HCT116 (cell line): ENCODE data around the gene RUNX2.

Source experiments
- CTCF ChIP-seq, 3 experiments: fragments of 200-600 bp in 1 of 3; sonication (generic) in 1 of 3; IDR thresholded peaks in 2 of 3; conservative IDR thresholded peaks in 1 of 3; 2 replicates each; pipeline ENCODE4 v1.5.1; 2012 to 2017; ENCODE audit warnings: low read depth in 2 of 3, low read length in 2 of 3, antibody characterized with exemption in 1 of 3, borderline replicate concordance in 1 of 3, control low read depth in 1 of 3, mild to moderate bottlenecking in 1 of 3, mixed read lengths in 1 of 3, mixed run types in 1 of 3, moderate library complexity in 1 of 3; ENCODE audit not compliant: insufficient read depth in 1 of 3
- EGR1 ChIP-seq: IDR thresholded peaks from 2 replicates; pipeline ENCODE4 v1.6.1; 2012; ENCODE audit warnings: low read depth
- EZH2 ChIP-seq: fragments of 200-600 bp; sonication (generic); IDR thresholded peaks from 2 replicates; pipeline ENCODE4 v1.6.1; 2017; ENCODE audit warnings: antibody characterized with exemption, mixed run types
- EZH2phosphoT487 ChIP-seq: fragments of 200-600 bp; IDR thresholded peaks from 2 replicates; pipeline ENCODE4 v1.6.1; 2018; ENCODE audit warnings: antibody characterized with exemption, borderline replicate concordance
- JUND ChIP-seq: IDR thresholded peaks from 2 replicates; pipeline ENCODE4 v1.6.1; 2012
- MAX ChIP-seq: IDR thresholded peaks from 2 replicates; pipeline ENCODE4 v1.6.1; 2012
- POLR2A ChIP-seq: IDR thresholded peaks from 2 replicates; pipeline ENCODE4 v1.7.0; 2011; ENCODE audit warnings: borderline replicate concordance; ENCODE audit not compliant: insufficient read depth, insufficient read length; ENCODE audit errors: extremely low read depth
- POLR2AphosphoS5 ChIP-seq: IDR thresholded peaks from 2 replicates; pipeline ENCODE4 v1.6.1; 2011; ENCODE audit warnings: mild to moderate bottlenecking, low read depth, low read length, moderate library complexity

GRCh38 chr6:45518013-45518720, 190.0 kb downstream of the RUNX2 start:
- TF ChIP-seq CTCF (IDR thresholded peaks at IDR 0.05 in 2 of 3, conservative IDR thresholded peaks at IDR 0.05 in 1 of 3; ENCODE audit: borderline replicate concordance in 1 of 3, insufficient read depth in 1 of 3, low read depth in 2 of 3, low read length in 2 of 3), result no peak
- TF ChIP-seq JUND, result no peak
- TF ChIP-seq POLR2A, result no peak
- no peak for TF ChIP-seq MAX
- TF ChIP-seq EZH2, result no peak
- TF ChIP-seq EZH2phosphoT487, result no peak
- no peak for TF ChIP-seq POLR2AphosphoS5
- no peak for TF ChIP-seq EGR1
